Stimulated activated effector memory CD8-positive, alpha-beta T cell treated with anti-CD3 and anti-CD28 coated beads, Interleukin-12 subunit alpha, Interleukin-12 subunit beta, amount 100 ng/mL, for 72 hours (primary cell): Measurements from ENCODE around the gene TANGO6.

Experiments
- ATAC-seq: fragments of 150-1000 bp; cut with Tn5 transposase; 2 replicates; pipeline ENCODE4 v1.10.0; 2021
- DNase-seq, 2 donors: peaks; one replicate each; pipeline ENCODE4 v3.0.0; 2021 to 2022; ENCODE audit warnings: low spot score in 2 of 2
- H3K27ac Mint-ChIP-seq: one replicate; pipeline ENCODE4 v1.8.0; 2022; ENCODE audit warnings: mild to moderate bottlenecking, mixed read lengths
- H3K36me3 Mint-ChIP-seq: one replicate; pipeline ENCODE4 v1.8.0; 2022; ENCODE audit warnings: mild to moderate bottlenecking, mixed read lengths
- H3K4me1 Mint-ChIP-seq: one replicate; pipeline ENCODE4 v1.8.0; 2022; ENCODE audit warnings: mixed read lengths
- H3K4me3 Mint-ChIP-seq: one replicate; pipeline ENCODE4 v1.8.0; 2022; ENCODE audit warnings: mild to moderate bottlenecking, mixed read lengths
- H3K9me3 Mint-ChIP-seq: one replicate; pipeline ENCODE4 v1.8.0; 2022; ENCODE audit warnings: mixed read lengths

Gene TANGO6

DNA sequence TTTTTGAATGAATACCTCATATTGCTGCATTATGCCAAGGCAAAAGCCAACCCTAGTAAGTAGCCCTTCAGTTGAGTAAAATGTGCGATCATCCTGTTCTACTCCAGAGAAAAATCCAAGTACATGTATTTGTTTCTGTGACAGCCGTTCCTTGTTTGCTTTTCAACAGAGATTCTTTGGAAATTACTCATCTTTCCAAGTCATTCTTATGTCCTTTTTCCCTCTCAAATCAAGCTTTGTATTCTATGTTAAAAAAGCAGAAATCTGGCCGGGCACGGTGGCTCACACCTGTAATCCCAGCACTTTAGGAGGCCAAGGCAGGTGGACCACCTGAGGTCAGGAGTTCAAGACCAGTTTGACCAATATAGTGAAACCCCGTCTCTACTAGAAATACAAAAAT, 149.2 kb downstream of the TANGO6 start:
- no peaks in the 10 kb centered on the region for H3K4me1 Mint-ChIP-seq
- no peak for DNase-seq
- no peak overlapping the region for H3K27ac Mint-ChIP-seq
- H3K4me3 Mint-ChIP-seq: no peak overlapping the region
- ATAC-seq: no peak
- H3K9me3 Mint-ChIP-seq: no peaks in the 10 kb centered on the region
- peaks cover 11% of the 10 kb centered on the region for H3K36me3 Mint-ChIP-seq

DNA sequence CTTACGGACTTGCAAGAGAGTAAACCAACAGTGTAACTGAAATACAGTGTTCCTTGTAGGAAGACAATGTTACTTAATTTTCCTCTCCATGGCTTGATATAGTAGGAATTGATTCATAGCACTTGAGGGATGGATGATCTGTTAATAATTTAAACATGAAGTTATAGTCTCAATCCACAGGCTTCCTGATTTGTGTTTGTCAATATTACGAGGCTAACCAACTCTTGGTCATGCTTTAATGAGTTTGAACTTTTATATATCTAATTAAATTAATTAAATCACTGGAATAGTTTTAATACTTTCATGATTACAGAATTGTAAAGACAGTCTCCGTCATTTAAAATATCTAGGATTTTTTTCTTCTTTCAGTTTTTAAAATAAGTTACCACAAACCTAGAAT, 150.1 kb downstream of the TANGO6 start:
- ATAC-seq (no peak), DNase-seq (no peak)
- Mint-ChIP-seq H3K36me3 (peaks cover 11% of the 10 kb centered on the region), H3K4me1 (no peaks in the 10 kb centered on the region), H3K4me3 (no peak overlapping the region), H3K27ac (no peak overlapping the region), H3K9me3 (no peaks in the 10 kb centered on the region)

DNA sequence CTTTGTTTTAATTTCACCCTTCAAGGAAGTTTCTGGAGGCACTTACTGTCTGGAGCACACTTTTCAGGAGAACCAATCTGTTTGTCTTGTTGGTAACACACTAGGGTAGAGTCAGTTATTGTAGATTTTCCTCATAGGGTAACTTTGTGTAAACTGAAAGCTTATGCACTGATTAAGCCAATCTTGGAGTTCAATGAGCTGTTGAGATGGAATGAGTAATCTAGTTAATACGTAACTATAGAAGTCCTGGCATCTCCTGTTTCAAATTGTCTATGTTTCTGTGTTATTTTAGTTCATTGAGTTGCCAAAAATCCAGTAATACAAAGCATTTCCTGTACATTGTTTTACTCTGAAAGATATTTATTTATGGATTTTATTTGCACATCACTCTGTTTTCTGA, 150.6 kb downstream of the TANGO6 start:
- no peaks in the 10 kb centered on the region for H3K9me3 Mint-ChIP-seq
- no peak overlapping the region for H3K27ac Mint-ChIP-seq
- DNase-seq: no peak
- ATAC-seq: no peak
- H3K4me1 Mint-ChIP-seq: no peaks in the 10 kb centered on the region
- H3K4me3 Mint-ChIP-seq: no peak overlapping the region
- peaks cover 11% of the 10 kb centered on the region for H3K36me3 Mint-ChIP-seq

DNA sequence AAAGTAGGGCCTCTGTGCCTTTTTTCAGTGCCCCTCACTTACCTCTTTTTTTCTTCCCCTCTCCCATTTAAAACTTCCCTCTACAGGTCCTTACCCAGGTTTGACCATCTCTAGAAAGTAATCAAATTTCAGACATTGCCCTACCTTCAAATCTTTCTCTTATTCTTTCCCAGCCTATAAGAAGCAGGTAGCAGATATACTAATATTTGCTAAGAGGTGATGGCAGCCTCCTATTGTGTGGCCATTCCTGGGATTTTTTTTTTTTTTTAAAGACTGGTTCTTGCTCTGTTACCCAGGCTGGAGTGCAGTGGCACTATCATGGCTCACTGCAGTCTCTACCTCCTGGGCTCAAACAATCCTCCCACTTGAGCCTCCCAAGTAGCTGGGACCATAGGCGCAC, 151.0 kb downstream of the TANGO6 start:
- DNase-seq: no peak
- no peak for ATAC-seq

DNA sequence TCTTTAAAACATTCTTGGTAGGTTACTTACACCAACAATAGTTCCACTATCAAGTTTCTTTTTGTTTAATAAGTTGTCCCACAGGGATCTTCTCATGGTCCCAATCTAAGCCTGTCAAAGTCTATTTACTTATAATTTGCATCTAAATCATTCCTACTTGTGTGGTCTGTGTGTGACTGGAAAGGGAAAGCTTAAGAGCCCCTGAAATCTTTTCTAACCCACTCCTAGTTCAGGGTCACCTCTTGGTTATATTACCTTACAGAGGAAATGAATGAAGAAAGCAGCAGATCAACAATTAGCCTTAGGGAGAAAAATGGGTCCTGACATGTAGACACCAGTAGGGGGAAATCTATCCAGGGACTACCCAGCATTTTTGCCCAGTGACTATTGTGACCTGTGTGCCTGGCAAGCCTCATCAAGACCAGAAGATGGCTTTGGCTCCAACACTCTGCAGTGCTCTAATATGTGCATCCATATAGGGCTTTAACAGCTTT, 151.7 kb downstream of the TANGO6 start:
- Mint-ChIP-seq H3K4me3 (no peak overlapping the region), H3K36me3 (peaks cover 1% of the 10 kb centered on the region), H3K27ac (no peak overlapping the region), H3K9me3 (no peaks in the 10 kb centered on the region), H3K4me1 (no peaks in the 10 kb centered on the region)
- ATAC-seq (no peak), DNase-seq (no peak)

More for the DNA sequence above, 151.0 kb downstream of the TANGO6 start:
- Mint-ChIP-seq H3K9me3 (no peaks in the 10 kb centered on the region), H3K36me3 (peaks cover 7% of the 10 kb centered on the region), H3K4me1 (no peaks in the 10 kb centered on the region), H3K4me3 (no peak overlapping the region), H3K27ac (no peak overlapping the region)

DNA sequence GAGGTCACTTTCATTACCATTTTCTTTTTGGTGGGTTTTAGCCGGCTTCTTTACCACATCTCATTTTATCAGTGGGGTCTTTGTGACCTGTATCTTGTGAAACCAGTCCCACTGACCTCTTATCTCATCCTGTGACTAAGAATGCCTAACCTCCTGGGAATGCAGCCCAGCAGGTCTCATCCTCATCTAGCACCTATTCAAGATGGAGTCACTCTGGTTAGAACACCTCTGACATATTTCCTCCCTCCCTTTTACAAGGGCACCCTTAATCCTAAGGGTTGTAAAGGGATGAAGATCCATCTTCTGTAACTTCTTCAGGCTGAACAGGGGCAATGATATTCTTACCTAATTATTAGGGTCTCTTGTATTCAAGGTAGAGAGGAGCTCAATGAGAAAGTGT, 154.2 kb downstream of the TANGO6 start:
- ATAC-seq: no peak
- Mint-ChIP-seq H3K4me3 (no peak overlapping the region), H3K27ac (no peak overlapping the region), H3K36me3 (no peaks in the 10 kb centered on the region), H3K4me1 (no peaks in the 10 kb centered on the region), H3K9me3 (no peaks in the 10 kb centered on the region)
- DNase-seq: no peak

DNA sequence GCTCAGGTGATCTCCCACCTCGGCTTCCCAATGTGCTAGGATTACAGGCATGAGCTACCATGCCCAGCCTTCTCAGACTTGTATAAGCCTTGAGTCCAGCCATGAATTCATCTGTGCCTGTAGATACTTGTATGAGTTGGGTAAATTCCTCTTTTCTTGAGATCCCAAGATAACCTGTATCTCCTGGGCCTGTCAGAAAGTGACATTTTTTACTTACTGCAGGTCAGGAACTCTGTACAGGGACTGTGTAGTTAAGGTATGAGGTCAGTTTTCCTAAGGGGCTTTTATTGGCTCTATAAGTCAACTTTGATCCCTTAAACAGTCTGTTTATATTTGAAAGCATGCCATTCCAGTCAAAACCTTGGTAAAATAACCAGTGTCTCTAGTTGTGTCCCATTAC, 155.8 kb downstream of the TANGO6 start:
- no peaks in the 10 kb centered on the region for H3K4me1 Mint-ChIP-seq
- H3K27ac Mint-ChIP-seq: no peak overlapping the region
- H3K9me3 Mint-ChIP-seq: no peaks in the 10 kb centered on the region
- no peak overlapping the region for H3K4me3 Mint-ChIP-seq
- H3K36me3 Mint-ChIP-seq: peaks cover 6% of the 10 kb centered on the region
- no peak for DNase-seq
- ATAC-seq: no peak

DNA sequence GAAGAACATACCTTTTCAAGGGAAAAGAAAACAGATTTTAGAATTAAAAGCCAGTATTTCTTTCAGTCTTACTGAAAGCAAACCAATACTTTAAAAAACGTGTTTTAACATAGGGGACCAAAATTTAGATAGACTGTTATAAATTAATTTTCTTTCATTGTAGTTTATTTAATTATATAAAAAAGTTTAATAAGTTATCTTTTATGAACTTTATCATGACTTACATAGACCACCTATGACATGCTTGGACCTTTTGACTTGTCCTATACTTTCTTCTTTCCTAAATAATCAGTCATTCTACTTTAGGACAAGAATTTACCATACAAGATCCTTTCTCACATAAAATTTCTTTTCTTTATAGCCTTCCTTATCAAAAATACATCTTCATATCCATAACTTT, 160.2 kb downstream of the TANGO6 start:
- Mint-ChIP-seq H3K9me3 (no peaks in the 10 kb centered on the region), H3K27ac (no peak overlapping the region), H3K4me1 (no peaks in the 10 kb centered on the region), H3K4me3 (no peak overlapping the region), H3K36me3 (peaks cover 6% of the 10 kb centered on the region)
- DNase-seq: no peak
- no peak for ATAC-seq

DNA sequence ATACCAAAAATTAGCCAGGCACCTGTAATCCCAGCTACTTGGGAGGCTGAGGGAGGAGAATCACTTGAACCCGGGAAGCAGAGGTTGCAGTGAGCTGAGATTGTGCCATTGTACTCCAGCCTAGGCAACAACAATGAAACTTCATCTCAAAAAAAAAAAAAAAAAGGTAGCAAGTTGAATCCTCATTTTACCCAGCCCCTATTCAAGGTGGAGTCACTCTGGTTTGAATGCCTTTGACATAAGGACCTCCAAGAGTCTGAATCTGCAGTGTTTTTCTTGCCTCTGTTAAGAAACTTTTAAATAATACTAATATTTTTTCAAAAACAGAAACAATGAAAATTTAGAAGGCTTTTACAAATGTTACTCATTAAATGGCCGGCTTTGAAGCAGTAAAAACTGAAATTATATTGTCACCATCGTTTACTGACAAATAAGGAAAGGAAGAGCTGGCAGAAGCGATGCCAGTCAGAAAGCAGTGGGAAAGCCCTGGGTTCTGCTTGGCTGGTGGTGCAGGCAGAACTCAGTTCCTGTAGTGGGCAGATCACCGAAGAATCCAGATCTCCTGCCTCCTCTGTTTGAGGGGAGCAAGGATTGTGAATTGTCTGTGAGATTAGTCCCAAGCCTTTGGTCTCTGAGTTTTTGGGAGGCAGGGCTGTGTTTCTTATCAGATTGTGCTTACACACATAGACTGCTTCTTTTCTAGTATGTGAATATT, 162.5 kb downstream of the TANGO6 start:
- ATAC-seq (no peak), DNase-seq (no peak)
- Mint-ChIP-seq H3K4me3 (no peak overlapping the region), H3K36me3 (peaks cover 6% of the 10 kb centered on the region), H3K27ac (no peak overlapping the region), H3K9me3 (no peaks in the 10 kb centered on the region), H3K4me1 (no peaks in the 10 kb centered on the region)

DNA sequence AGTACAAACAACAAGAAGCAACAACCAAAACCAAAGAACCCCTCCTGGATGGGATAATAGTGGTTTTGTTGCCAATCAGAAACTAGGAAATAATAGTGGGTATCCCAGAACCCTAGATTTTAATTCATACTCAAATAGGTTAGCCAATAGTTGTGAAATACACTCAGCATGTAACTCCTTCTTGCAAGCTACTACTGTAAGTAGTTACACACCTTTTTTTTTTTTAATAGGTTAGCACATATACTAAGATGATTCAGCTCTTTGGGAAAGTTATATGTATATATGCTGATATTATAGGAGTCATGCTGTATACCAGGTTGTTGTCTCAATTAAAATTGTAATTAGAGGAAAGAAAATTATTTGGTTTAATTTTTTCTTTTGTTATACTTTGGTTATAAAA, 169.6 kb downstream of the TANGO6 start:
- Mint-ChIP-seq H3K27ac (no peak overlapping the region), H3K36me3 (peaks cover 22% of the 10 kb centered on the region), H3K4me3 (no peak overlapping the region), H3K4me1 (peaks cover 7% of the 10 kb centered on the region), H3K9me3 (no peaks in the 10 kb centered on the region)
- ATAC-seq: no peak
- no peak for DNase-seq

DNA sequence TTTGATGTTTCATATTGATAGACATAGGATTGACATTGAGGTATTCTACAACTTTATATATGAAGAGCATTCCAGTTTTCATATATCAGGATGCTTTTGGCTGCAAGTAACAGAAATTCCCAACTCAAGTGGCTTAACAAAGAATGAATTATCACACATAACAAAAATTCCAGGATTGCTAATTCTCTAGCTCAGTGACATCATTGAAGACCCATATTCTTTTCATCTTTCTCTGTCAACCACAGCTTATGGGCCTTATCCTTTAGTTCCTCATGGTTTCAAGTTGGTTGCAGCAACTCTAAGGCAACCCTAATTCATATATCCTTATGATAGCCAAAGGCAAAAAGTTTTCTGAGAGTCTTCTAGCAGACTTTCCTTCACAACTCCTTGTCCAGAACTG, 170.7 kb downstream of the TANGO6 start:
- Mint-ChIP-seq H3K36me3 (peaks cover 22% of the 10 kb centered on the region), H3K9me3 (no peaks in the 10 kb centered on the region), H3K27ac (no peak overlapping the region), H3K4me1 (peaks cover 7% of the 10 kb centered on the region), H3K4me3 (no peak overlapping the region)
- DNase-seq (no peak), ATAC-seq (no peak)

DNA sequence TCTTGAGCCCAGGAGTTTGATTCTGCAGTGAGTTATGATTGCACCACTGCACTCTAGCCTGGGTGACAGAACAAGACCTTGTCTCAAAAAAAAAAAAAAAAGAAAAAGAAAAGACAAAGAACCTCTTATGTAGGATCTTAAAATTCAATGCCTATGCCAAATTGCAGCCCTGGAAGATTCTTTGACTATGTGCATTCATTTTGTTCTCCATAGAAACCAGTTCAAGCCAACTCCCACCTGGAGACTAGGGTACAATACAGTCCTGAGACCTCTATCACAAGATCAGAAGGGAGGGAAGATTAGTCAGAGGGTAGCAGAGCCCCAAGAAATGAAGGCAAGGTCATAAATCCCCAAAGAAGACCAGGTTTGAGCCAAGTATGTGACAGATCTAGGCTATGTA, 171.5 kb downstream of the TANGO6 start:
- Mint-ChIP-seq H3K4me3 (no peak overlapping the region), H3K4me1 (peaks cover 7% of the 10 kb centered on the region), H3K36me3 (peaks cover 22% of the 10 kb centered on the region), H3K27ac (no peak overlapping the region), H3K9me3 (no peaks in the 10 kb centered on the region)
- no peak for DNase-seq
- no peak for ATAC-seq

DNA sequence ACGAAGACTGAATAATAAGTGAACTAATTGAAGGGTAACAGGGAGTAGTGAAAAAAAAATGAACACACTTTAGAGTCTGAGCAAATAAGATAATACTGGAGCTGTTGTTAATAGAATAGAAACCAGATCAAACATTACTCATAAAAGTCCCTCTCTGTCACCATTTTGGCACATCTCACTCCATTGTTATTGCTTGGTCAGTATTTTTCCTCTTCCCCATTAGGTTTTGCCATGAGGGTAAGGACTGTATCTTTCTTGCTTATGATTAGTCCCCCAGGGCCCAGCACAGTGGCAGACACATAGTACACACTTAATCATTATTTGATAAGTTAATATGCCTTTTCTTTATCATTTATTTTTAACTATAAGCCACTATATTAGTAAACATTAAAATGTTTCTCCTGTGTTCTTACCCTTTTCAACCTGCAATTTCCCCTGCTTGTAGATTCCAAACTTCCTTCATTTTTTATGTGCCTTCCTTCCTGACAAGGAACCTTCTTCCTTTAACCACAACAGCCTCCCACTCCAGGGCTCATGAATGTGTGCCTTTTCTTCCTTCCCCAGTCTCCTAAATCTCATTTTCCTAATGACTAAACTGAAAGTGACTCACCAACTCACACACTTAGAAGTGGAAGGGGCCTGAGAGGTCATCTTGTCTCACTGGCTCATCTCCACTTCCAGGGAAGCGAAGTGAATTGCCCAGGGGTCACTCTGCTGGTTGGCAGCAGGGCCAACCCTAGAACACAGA, 173.9 kb downstream of the TANGO6 start:
- H3K4me1 Mint-ChIP-seq: peaks cover 7% of the 10 kb centered on the region
- ATAC-seq (peak; percentile 48), DNase-seq (no peak)
- H3K36me3 Mint-ChIP-seq: peaks cover 23% of the 10 kb centered on the region
- H3K27ac Mint-ChIP-seq: no peak overlapping the region
- no peaks in the 10 kb centered on the region for H3K9me3 Mint-ChIP-seq
- no peak overlapping the region for H3K4me3 Mint-ChIP-seq

DNA sequence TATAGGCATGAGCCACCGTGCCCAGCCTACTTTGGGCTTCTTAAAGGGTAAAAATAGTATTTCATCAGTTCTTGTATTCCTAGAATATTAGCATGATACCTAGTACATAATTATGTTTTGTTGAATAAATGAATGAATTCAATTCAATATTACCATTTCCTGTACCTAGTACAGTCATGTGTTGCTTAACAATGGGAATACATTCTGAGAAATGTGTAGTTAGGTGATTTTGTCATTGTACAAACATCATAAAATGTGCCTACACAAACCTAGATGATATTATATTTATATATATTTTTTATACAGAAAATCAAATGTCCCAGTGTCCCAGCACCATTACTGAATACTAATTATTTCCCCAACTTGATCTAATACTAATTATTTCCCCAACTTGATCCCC, 176.5 kb downstream of the TANGO6 start:
- ATAC-seq (no peak), DNase-seq (no peak)
- Mint-ChIP-seq H3K36me3 (peaks cover 36% of the 10 kb centered on the region), H3K4me1 (peaks cover 7% of the 10 kb centered on the region), H3K27ac (peak overlapping the region; percentile 29), H3K4me3 (no peak overlapping the region), H3K9me3 (no peaks in the 10 kb centered on the region)

DNA sequence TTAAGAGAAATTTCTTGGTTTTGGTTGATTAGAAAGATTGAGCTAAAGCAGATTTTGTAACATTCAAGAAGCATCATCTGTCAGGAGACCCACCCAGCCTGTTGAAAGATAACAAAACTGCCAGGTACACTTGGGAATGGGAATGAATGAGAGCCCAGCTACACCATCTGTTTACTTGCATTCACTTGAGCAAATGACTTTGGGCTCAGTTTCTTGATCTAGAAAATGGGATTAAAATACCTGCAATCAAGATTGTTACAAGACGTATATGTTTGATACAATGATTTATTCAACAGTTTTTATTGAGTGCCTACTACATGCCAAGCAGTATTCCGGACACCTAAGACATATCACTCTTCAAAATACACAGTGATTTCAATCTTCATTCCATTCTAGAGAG, 185.8 kb downstream of the TANGO6 start:
- H3K4me1 Mint-ChIP-seq: no peaks in the 10 kb centered on the region
- no peak overlapping the region for H3K4me3 Mint-ChIP-seq
- H3K9me3 Mint-ChIP-seq: no peaks in the 10 kb centered on the region
- peaks cover 51% of the 10 kb centered on the region for H3K36me3 Mint-ChIP-seq
- H3K27ac Mint-ChIP-seq: no peak overlapping the region
- no peak for ATAC-seq
- DNase-seq: no peak

DNA sequence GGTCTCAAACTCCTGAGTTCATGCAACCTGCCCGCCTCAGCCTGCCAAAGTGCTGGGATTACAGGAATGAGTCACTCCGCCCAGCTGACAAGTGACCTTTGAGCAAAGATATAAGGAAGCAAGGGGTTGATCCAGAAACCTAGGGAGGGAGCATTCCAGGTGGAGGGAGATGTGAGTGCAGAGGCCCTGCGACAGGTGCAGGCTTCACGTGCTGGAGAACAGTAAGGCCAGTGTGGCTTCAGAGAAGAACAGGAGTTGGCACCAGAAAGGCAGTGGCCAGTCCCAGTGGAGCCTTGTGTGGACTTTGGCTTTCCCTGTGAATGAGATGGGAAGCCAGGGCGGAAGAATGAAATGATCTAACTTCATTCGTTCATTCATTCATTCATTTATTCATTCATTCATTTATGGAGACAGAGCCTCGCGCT, 188.6 kb downstream of the TANGO6 start:
- Mint-ChIP-seq H3K27ac (no peak overlapping the region), H3K36me3 (peaks cover 37% of the 10 kb centered on the region)
- no peak for ATAC-seq

More for the DNA sequence above, 188.6 kb downstream of the TANGO6 start:
- Mint-ChIP-seq H3K4me1 (no peaks in the 10 kb centered on the region), H3K4me3 (no peak overlapping the region), H3K9me3 (no peaks in the 10 kb centered on the region)
- no peak for DNase-seq
